Stimulated activated CD8-positive, alpha-beta memory T cell treated with anti-CD3 and anti-CD28 coated beads, Interleukin-15, amount 100 ng/mL, for 24 hours (primary cell): Measurements from ENCODE around the gene TANC1.

Source experiments
- DNase-seq: peaks from one replicate; pipeline ENCODE4 v3.0.0-alpha.2; 2020; ENCODE audit warnings: low read depth

The TANC1 gene

GRCh38 chr2:158962074-158962473 lies 6.4 kb upstream of the TANC1 start:
- DNase-seq, result no peak

- no peak for DNase-seq
These were observed 5.4 kb upstream of the TANC1 start for GRCh38 chr2:158963071-158963470.

- DNase-seq, result no peak
These were observed 3.3 kb upstream of the TANC1 start for GRCh38 chr2:158965107-158965506.

- DNase-seq, result no peak
These were observed 2.8 kb upstream of the TANC1 start for GRCh38 chr2:158965641-158966040.

- no peak for DNase-seq
These were observed 2.1 kb upstream of the TANC1 start for GRCh38 chr2:158966312-158966711.

GRCh38 chr2:158967114-158967730 lies 1.2 kb upstream of the TANC1 start:
- DNase-seq, result no peak

GRCh38 chr2:158967731-158968395 lies 577 bp upstream of the TANC1 start:
- no peak for DNase-seq

GRCh38 chr2:158969162-158969714 lies 798 bp downstream of the TANC1 start:
- no peak for DNase-seq

- DNase-seq, result no peak
These were observed 1.3 kb downstream of the TANC1 start for GRCh38 chr2:158969715-158970240.

GRCh38 chr2:158970241-158970751 lies 1.9 kb downstream of the TANC1 start:
- no peak for DNase-seq

- no peak for DNase-seq
These were observed 4.9 kb downstream of the TANC1 start for GRCh38 chr2:158973116-158973956.

GRCh38 chr2:158975271-158975921 lies 7.0 kb downstream of the TANC1 start:
- no peak for DNase-seq

GRCh38 chr2:158979772-158980171 lies 11.3 kb downstream of the TANC1 start:
- no peak for DNase-seq

- DNase-seq, result no peak
These were observed 16.2 kb downstream of the TANC1 start for GRCh38 chr2:158984604-158985135.

- no peak for DNase-seq
These were observed 20.1 kb downstream of the TANC1 start for GRCh38 chr2:158988501-158988900.

- DNase-seq, result no peak
These were observed 20.7 kb downstream of the TANC1 start for GRCh38 chr2:158989165-158989564.

- no peak for DNase-seq
These were observed 22.2 kb downstream of the TANC1 start for GRCh38 chr2:158990397-158991214.

- no peak for DNase-seq
These were observed 24.6 kb downstream of the TANC1 start for GRCh38 chr2:158993030-158993429.

- no peak for DNase-seq
These were observed 25.5 kb downstream of the TANC1 start for GRCh38 chr2:158993721-158994587.
